ENCODE data around the gene BRSK2. TPM values are rescaled to one million over a fixed set of nuclear protein-coding genes. Genes with fewer than 3 reads are reported as not detected.

The BRSK2 gene
- total RNA-seq, 2 experiments from 2014 or later = 0.22 to 0.55 TPM

- H3K4me3 Mint-ChIP-seq = no peak overlapping the region
- H3K36me3 Mint-ChIP-seq (ENCODE audit: low read depth) = no peaks in the 10 kb centered on the region
- H3K4me1 Mint-ChIP-seq (ENCODE audit: low read depth) = no peaks in the 10 kb centered on the region
- H3K27ac ChIP-seq (ENCODE audit: low read depth in 1 of 2, low read length in 2 of 2) = no peak overlapping the region
- DNase-seq = no peak
- no peak for TF ChIP-seq CTCF (IDR thresholded peaks at IDR 0.05)
- H3K36me3 ChIP-seq (ENCODE audit: insufficient read depth, low read length) = no peaks in the 10 kb centered on the region
- H3K4me3 ChIP-seq (ENCODE audit: low read length) = no peak overlapping the region
- no peak for ATAC-seq (ENCODE audit: poor library complexity)
- H3K27me3 Mint-ChIP-seq = peaks cover 3% of the 10 kb centered on the region
- intact Hi-C loops (cut with DNase I, micrococcal nuclease) = no loop called here
- no peaks in the 10 kb centered on the region for H3K9me3 Mint-ChIP-seq
- H3K27me3 ChIP-seq (ENCODE audit: control insufficient read depth in 1 of 2, insufficient read depth in 2 of 2, low read length in 2 of 2) = no peaks in the 10 kb centered on the region
- H3K4me1 ChIP-seq (ENCODE audit: insufficient read depth, low read length) = no peaks in the 10 kb centered on the region
- ChIA-PET POLR2A (no interaction called here), CTCF (no interaction called here)
- H3K9me3 ChIP-seq (ENCODE audit: control insufficient read depth in 1 of 2, insufficient read depth in 1 of 2, low read length in 2 of 2) = peaks cover 0 to 4% of the 10 kb centered on the region in 2 experiments
- H3K27ac Mint-ChIP-seq = no peak overlapping the region
Observed at GRCh38 chr11:1442807-1443366, 53.2 kb downstream of the BRSK2 start.

GRCh38 chr11:1443737-1444136, 54.0 kb downstream of the BRSK2 start:
- Mint-ChIP-seq H3K4me3 (no peak overlapping the region), H3K9me3 (no peaks in the 10 kb centered on the region), H3K27ac (no peak overlapping the region), H3K36me3 (ENCODE audit: low read depth) (no peaks in the 10 kb centered on the region), H3K27me3 (no peaks in the 10 kb centered on the region), H3K4me1 (ENCODE audit: low read depth) (no peaks in the 10 kb centered on the region)
- peaks cover 0 to 4% of the 10 kb centered on the region in 2 experiments for H3K9me3 ChIP-seq (ENCODE audit: control insufficient read depth in 1 of 2, insufficient read depth in 1 of 2, low read length in 2 of 2)
- DNase-seq = no peak
- no peak overlapping the region for H3K27ac ChIP-seq (ENCODE audit: low read depth in 1 of 2, low read length in 2 of 2)
- ChIA-PET POLR2A (no interaction called here), CTCF (no interaction called here)
- intact Hi-C loops (cut with DNase I, micrococcal nuclease) = no loop called here
- H3K4me1 ChIP-seq (ENCODE audit: insufficient read depth, low read length) = peaks cover 2% of the 10 kb centered on the region
- no peak for TF ChIP-seq CTCF (IDR thresholded peaks at IDR 0.05)
- H3K4me3 ChIP-seq (ENCODE audit: low read length) = no peak overlapping the region
- no peak for ATAC-seq (ENCODE audit: poor library complexity)
- no peaks in the 10 kb centered on the region for H3K36me3 ChIP-seq (ENCODE audit: insufficient read depth, low read length)
- no peaks in the 10 kb centered on the region for H3K27me3 ChIP-seq (ENCODE audit: control insufficient read depth in 1 of 2, insufficient read depth in 2 of 2, low read length in 2 of 2)

- no peak overlapping the region for H3K27ac ChIP-seq (ENCODE audit: low read depth in 1 of 2, low read length in 2 of 2)
- no peak overlapping the region for H3K4me3 ChIP-seq (ENCODE audit: low read length)
- H3K4me1 Mint-ChIP-seq (ENCODE audit: low read depth) = no peaks in the 10 kb centered on the region
- H3K4me3 Mint-ChIP-seq = no peak overlapping the region
- no peaks in the 10 kb centered on the region for H3K27me3 ChIP-seq (ENCODE audit: control insufficient read depth in 1 of 2, insufficient read depth in 2 of 2, low read length in 2 of 2)
- peaks cover 2% of the 10 kb centered on the region for H3K4me1 ChIP-seq (ENCODE audit: insufficient read depth, low read length)
- ChIA-PET CTCF (no interaction called here), POLR2A (no interaction called here)
- intact Hi-C loops (cut with DNase I, micrococcal nuclease) = no loop called here
- no peak for TF ChIP-seq CTCF (IDR thresholded peaks at IDR 0.05)
- no peaks in the 10 kb centered on the region for H3K27me3 Mint-ChIP-seq
- DNase-seq = no peak
- no peak for ATAC-seq (ENCODE audit: poor library complexity)
- no peak overlapping the region for H3K27ac Mint-ChIP-seq
- H3K9me3 ChIP-seq (ENCODE audit: control insufficient read depth in 1 of 2, insufficient read depth in 1 of 2, low read length in 2 of 2) = peaks cover 0 to 4% of the 10 kb centered on the region in 2 experiments
- no peaks in the 10 kb centered on the region for H3K9me3 Mint-ChIP-seq
- no peaks in the 10 kb centered on the region for H3K36me3 ChIP-seq (ENCODE audit: insufficient read depth, low read length)
- no peaks in the 10 kb centered on the region for H3K36me3 Mint-ChIP-seq (ENCODE audit: low read depth)
Observed at GRCh38 chr11:1444321-1444720, 54.6 kb downstream of the BRSK2 start.
